ENCODE results near the gene RPL36AL.

DNA sequence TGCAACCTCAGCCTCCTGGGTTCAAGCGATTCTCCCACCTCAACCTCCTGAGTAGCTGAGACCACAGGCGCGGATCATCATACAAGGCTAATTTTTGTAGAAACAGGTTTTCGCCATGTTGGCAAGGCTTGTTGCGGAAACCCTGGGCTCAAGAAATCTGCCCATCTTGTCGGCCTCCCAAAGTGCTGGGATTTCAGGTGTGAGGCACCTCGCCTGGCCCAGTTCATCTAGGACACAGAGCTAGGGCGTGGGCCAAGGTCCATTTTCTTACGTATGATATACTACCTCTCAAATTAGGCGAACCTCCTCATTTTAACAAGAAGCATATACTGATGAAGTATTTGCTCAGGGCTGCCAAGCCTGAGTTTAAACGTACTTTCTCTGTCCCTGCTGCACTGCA, 36.4 kb downstream of the RPL36AL start:
- TF ChIP-seq, protein P1, sequence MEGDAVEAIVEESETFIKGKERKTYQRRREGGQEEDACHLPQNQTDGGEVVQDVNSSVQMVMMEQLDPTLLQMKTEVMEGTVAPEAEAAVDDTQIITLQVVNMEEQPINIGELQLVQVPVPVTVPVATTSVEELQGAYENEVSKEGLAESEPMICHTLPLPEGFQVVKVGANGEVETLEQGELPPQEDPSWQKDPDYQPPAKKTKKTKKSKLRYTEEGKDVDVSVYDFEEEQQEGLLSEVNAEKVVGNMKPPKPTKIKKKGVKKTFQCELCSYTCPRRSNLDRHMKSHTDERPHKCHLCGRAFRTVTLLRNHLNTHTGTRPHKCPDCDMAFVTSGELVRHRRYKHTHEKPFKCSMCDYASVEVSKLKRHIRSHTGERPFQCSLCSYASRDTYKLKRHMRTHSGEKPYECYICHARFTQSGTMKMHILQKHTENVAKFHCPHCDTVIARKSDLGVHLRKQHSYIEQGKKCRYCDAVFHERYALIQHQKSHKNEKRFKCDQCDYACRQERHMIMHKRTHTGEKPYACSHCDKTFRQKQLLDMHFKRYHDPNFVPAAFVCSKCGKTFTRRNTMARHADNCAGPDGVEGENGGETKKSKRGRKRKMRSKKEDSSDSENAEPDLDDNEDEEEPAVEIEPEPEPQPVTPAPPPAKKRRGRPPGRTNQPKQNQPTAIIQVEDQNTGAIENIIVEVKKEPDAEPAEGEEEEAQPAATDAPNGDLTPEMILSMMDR (IDR thresholded peaks at IDR 0.05), result no peak
- TF ChIP-seq POLR2A (IDR thresholded peaks at IDR 0.05), result no peak
